Subcutaneous adipose tissue (tissue), 4 donors: ENCODE measurements around the gene UROC1. TPM values are rescaled to one million over a fixed set of nuclear protein-coding genes. Genes with fewer than 3 reads are reported as not detected.

Source experiments
- CTCF ChIP-seq: fragments of 450-650 bp; IDR thresholded peaks from one replicate; pipeline ENCODE4 v1.5.1; 2016; ENCODE audit warnings: low read depth, mild to moderate bottlenecking, control low read depth, antibody characterized with exemption, moderate library complexity
- total RNA-seq, 4 donors: library from RNA; depleted of rRNA; stranded (reverse); fragments of >200 nt; gene quantifications; one replicate each; pipeline ENCODE4 v1.1.0, GENCODE V29; 2016

UROC1 gene
- total RNA-seq, 4 donors from 2014 or later: not detected

- no peak for TF ChIP-seq CTCF
These were observed 21.8 kb downstream of the UROC1 start for GRCh38 chr3:126495786-126496185.

GRCh38 chr3:126494970-126495230, 22.7 kb downstream of the UROC1 start:
- no peak for TF ChIP-seq CTCF

- TF ChIP-seq CTCF: no peak
These were observed 23.2 kb downstream of the UROC1 start for GRCh38 chr3:126494204-126494969.

- TF ChIP-seq CTCF: no peak
These were observed 23.8 kb downstream of the UROC1 start for GRCh38 chr3:126493739-126494138.

GRCh38 chr3:126493051-126493450, 24.5 kb downstream of the UROC1 start:
- TF ChIP-seq CTCF: no peak

- no peak for TF ChIP-seq CTCF
These were observed 26.2 kb downstream of the UROC1 start for GRCh38 chr3:126491221-126492013.

- no peak for TF ChIP-seq CTCF
These were observed 27.0 kb downstream of the UROC1 start for GRCh38 chr3:126490619-126491018.
